HG03175 (cell line): ENCODE measurements around the gene CIB4.

Experiments used
- ATAC-seq: cut with Tn5 transposase; IDR thresholded peaks from one replicate; pipeline ENCODE4 v1.9.1; 2021; ENCODE audit warnings: mild to moderate bottlenecking, moderate library complexity; ENCODE audit not compliant: unreplicated experiment

The CIB4 gene

DNA sequence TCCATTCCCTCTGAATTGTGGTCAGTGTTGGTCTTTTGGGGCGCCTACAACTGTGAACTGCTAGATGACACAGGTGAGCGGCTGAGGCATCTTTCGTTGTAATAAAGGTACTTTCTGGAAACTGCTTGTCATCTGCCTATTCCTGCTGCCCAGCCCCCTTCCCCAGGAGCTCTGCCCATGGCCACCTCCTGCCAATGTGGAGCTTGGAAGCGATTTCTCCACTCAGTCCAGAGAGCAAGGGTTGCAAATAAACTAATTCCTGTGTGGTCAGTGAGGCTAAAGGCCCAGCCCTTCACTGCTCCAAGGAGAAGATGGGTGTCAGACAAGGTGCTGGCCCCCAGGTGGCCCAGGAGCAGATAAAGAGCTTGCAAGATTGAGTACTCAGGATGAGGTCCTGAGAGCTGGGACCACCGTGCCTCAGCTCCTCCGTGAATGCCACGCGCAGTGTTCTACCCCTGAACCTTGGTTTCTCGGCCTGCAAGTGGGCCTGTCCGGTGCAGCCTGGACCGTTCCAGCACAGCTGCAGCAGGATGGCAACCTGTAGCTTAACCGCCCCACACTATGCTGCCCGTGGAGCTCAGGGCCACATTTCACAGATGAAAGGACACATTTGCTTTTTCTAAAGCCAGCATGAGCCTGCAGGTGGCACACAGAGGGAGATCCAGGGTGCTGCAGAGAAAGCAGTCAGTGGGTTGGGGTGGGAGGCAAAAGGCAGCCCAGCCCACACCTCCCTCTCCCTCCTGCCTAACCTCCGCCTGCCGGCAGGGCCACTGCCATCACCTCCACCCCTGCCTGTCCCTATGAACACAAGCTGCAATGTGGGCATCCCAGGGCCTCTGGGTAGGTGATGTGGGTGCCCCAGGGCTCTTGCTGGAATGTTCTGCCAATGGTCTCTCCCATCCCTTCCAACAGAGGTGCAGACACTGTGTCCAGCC is 84.6 kb downstream of the CIB4 start:
- ATAC-seq: no peak

DNA sequence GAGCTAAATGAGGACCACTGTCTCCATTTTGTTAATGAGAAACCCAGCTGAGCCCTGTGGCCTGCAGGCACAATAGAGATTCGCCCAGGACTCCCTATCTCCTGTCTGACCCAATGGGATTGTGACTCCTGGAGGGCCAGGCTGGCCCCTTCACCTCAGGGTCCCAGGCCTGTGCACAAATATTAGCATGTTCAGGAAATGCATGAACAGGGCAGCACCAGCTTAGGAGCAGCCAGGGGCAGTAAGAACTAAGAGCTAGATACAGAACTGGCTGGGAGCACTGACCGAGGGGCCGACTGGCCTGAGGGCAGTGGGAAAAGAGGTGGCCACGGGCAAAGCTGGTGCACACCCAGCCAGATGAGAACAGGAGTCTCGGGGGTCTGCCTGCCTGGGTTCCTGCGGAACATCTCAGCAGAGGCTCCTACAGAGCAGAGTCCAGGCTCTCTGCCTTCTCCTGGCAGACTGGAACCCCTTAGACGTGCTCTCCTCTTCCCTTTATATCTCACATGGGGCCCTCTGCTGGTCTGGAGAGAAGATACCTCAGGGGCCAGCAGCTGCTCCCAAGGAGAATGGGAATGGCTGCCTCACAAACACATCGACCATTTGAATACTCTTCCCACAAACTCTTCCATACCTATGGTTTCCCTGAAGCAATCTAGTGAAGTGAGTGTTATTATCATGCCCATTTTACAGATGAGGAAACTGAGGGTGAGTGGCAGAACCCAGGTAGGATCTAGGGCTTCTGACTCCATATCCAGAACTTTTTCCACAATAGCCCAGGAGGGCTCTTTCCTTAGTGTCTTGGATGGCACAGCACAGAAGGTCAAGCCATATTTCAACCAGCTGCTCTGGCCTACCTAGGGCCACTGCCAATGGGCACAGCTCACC is 85.7 kb downstream of the CIB4 start:
- ATAC-seq: no peak

GRCh38 chr2:26552641-26553374 is 88.4 kb downstream of the CIB4 start:
- no peak for ATAC-seq

GRCh38 chr2:26550276-26551015 is 90.7 kb downstream of the CIB4 start:
- ATAC-seq: no peak

- ATAC-seq: no peak
Observed at GRCh38 chr2:26542676-26543505, 98.3 kb downstream of the CIB4 start.

GRCh38 chr2:26542194-26542455 is 99.0 kb downstream of the CIB4 start:
- no peak for ATAC-seq

GRCh38 chr2:26541401-26542193 is 99.6 kb downstream of the CIB4 start:
- ATAC-seq: no peak

DNA sequence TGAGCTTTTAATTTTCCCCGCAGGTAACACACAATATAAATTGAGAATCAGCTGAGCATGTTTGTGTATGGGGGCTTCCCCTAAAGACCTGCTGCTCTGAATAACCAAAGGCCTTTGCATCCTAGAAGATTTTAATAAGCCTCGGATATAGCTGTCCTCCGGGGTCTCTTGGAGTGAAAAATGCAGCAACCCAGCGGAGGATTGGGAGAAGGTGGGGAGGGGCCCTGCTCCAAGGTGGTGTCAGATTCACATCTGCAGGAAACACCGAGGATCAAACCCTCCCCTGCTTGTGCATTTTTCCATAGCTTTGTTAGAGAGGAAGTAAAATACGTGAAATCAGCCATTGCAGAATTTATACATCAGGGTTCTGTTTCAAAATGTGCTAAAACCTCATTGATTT is 100.2 kb downstream of the CIB4 start:
- ATAC-seq: no peak

DNA sequence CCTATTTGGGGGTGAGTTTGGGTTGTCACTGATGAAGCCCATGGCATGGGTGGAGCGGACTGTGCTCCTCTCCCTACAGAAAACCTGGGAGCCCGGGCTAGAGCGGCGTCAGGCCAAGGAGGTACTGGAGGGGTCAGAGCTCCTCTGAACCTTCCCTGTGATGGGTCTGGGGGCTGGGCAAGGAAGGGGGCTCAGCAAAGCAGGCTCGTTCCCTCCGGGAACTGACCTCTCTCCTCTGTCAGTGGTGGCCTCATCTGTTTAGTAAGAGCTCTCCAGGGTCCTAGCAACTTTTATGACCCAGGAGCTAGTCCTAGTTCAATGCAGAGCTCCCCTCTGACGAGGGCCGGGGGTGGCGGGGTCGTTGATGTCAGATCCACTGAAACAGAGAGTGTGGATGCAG is 100.9 kb downstream of the CIB4 start:
- ATAC-seq: no peak

DNA sequence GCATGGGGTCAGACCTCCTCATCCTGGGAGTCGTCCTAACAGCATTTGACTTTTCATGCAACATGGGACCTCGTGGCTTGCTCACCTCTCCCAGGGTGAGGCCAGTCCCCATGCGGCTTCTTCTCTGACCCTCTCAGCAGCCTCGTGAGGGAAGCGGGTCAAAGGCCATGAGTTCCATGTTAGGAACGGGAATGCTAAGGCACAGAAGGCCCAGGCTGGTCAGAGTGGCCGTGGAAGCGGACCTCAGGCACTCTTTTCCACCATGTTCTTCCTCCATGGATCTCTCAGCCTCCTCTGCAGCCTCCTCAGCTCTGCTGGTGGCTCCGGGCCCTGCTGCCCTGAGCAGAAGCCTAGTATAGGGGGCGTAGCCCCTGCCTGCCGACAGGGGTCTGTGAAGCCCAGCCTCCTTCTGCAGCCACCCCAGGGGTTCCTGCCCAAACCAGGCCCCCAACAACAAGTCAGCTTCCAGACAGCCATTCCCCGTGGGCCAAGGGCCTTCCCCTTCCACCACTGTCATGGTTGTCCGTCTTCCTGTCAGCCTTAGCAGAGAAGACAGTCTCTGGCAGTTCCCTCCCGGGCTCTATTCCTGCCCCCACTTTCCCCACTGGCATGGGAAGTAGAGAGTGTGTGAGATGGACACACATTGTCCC is 103.2 kb downstream of the CIB4 start:
- ATAC-seq: no peak

- no peak for ATAC-seq
Observed at GRCh38 chr2:26537069-26537825, 103.9 kb downstream of the CIB4 start.

DNA sequence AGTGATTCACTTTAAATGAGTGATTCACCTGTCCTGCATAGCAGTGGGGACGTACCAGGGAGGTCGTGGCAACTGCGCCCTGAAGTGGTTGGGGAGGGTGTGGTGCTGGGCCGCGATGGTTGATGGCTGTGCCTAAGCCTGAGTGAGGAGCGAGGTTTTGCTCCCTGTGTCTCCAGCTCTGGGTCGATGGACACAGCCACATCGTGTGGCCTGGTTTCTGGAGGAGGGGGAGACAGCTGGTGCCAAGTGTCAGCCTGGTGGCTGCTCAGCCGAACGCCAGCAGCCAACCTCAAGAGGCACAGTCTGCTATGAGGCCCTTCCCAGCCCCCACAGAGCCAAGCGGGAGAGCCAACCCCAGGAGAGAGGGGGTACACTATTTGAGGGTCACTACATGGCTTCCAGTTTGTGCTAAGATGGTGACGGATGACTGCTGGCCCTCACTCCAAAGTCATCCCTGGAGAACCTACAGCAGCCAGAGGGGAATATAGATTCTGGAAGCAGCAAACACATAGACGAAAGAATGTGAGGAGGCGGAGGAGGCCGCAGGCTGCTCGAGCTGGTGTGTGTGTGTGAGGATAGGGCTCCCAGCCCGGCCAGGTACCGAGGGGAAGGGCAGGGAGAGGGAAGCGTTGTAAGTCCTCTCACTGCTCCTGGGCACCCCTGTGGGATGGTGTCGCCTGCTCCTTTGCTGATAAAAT is 104.6 kb downstream of the CIB4 start:
- ATAC-seq: no peak

- no peak for ATAC-seq
Observed at GRCh38 chr2:26535663-26536275, 105.4 kb downstream of the CIB4 start.

- ATAC-seq: no peak
Observed at GRCh38 chr2:26534865-26535662, 106.1 kb downstream of the CIB4 start.

GRCh38 chr2:26534098-26534864 is 106.9 kb downstream of the CIB4 start:
- no peak for ATAC-seq
